Prostate gland (tissue), 2 donors: ENCODE measurements around the gene JARID2.

ENCODE experiments used
- CTCF ChIP-seq, 4 experiments: fragments of 200-600 bp in 2 of 4; fragments of 450-650 bp in 2 of 4; sonication (generic) in 2 of 4; IDR thresholded peaks; 1 replicate in 3 of 4; 2 replicates in 1 of 4; pipeline ENCODE4 v1.5.1; 2016 to 2019; ENCODE audit warnings: antibody characterized with exemption in 4 of 4, mild to moderate bottlenecking in 2 of 4, moderate library complexity in 2 of 4
- POLR2AphosphoS5 ChIP-seq: sonication (generic); formaldehyde crosslinking; IDR thresholded peaks from one replicate; pipeline ENCODE4 v1.6.1; 2017; ENCODE audit warnings: antibody characterized with exemption

GRCh38 chr6:15479761-15480160, 233.9 kb downstream of the JARID2 start:
- TF ChIP-seq CTCF (IDR thresholded peaks at IDR 0.05) (no peak), POLR2AphosphoS5 (no peak)
